Fibroblast of the conjunctiva (primary cell): ENCODE data around the gene TNS3.
"Not testable (repeated sequence)": the region's sequence is repeated elsewhere in the genome, so short reads cannot be mapped to it uniquely, and the experiment has no call there.

Experiments used
- DNase-seq: peaks from one replicate; pipeline ENCODE4 v3.0.0-alpha.2; 2010; ENCODE audit warnings: low read depth

Gene TNS3

DNA sequence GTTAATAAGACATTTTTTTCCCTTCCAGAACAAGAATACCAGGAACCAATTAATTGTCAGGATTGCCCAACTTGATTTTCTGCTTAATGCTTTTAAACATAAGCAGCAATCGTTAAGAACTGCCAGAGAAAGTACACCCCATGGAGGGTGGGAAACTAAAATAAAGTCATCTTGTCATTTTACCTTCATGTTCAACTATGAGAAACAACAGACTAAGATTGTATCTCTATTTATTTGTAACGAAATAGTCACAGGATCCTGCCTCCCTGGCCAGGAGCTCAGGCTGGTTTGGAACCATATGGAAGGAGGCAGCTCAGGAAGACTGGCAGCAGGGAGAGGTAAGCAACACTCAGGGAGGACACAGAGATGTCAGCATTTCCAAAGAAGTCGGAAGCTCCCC lies 129.6 kb downstream of the TNS3 start:
- no peak for DNase-seq

DNA sequence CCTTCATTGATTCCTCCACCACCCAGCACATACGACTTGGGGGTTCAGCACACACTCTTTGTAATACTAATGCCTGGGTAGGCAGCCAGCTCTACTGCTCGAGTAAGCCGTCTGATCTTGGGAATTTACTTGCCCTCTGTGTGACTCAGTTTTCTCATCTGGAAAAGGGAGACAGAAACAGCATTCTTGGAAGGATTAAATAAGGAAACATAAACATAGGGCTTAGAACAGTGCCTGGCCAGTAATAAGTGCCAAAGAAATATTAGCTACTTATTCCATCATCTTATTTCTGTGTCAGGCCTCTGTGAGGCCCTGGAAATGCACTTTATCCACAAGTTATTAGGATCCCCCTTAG lies 130.1 kb downstream of the TNS3 start:
- DNase-seq: no peak

DNA sequence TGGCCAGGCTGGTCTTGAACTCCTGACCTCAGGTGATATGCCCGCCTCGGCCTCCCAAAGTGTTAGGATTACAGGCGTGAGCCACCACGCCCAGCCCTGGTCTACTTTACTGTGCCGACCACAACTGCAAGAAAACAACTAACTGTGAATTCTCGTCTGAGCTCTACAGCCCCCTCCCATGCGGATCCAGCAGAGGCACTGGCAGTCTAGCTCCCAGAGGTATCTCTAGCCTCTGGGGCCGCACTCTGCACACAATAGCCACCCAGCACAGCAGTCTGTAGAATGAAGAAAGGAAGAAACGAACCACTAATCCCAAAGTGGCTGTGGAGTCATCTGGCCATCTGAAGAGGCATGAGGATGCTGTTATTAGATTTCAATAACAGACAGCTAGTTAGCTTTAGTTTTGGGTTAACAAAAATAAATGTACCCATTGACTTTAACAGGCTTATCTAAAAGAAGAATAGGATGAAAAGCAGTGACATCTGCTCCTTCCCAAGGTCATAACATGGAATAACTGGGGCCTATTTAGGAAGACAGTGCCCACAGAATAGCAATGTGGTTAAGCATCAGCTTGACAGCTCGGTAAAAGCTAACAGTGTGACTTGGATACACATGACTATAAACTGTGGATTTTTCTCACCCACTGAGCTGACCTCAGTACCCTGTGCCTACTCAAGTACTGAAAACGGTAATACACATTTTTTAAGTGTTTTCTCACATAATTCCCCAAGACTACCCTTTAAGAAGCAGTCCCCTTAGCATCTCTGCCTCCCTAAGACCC lies 131.9 kb downstream of the TNS3 start:
- no peak for DNase-seq

DNA sequence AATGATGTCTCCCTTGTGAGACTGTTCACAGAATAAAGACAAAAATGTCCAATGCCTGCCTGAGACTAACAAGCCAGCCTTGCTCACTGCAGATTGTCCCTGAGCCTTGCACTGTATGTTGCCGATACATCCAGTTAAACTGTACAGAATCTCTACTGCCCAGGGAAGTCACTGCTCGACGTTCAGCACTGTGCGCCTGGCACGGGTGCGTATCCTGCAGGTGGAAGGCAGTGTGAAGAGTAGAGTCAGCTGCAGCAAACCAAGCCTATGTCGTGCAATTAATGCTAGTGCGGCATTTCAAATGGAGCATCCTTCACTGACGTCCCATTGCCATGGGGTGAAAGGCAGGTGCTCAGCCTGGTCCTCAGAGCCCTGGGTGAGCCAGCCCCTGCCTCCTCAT lies 132.9 kb downstream of the TNS3 start:
- no peak for DNase-seq

DNA sequence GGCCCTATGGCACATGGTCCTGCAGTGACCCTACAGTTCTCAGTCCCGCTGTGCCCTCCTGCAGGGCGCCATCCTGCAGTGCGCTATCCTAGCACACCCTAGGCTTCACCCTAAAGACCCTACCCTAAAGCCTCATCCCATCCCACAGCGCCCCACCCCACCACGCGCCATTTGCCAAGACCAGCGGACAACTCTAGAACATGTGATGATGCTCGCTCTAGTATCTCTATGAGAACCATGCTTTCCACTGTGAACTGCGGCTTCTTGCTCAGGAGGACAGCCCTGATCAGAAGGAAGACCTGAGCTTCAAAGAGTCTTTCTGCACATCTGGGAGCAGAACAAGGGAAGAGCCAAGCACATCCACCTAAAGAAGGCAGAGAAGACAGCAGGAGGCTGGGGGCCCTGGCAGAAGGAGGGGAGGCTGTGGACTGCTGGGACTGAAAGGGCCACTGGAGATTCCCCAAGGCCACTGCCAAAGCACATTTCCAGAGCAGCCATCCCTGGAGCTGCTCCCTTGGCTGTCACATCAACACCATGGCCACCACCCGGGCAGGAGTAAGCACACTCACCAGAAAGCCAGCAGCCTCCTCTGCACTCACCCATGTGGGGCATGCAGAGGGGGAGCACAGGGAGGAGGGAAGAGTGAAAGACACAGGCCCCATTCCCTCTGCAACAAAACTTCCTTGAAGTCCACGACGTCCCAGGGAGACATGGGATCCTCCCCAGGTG lies 134.1 kb downstream of the TNS3 start:
- DNase-seq: no peak

DNA sequence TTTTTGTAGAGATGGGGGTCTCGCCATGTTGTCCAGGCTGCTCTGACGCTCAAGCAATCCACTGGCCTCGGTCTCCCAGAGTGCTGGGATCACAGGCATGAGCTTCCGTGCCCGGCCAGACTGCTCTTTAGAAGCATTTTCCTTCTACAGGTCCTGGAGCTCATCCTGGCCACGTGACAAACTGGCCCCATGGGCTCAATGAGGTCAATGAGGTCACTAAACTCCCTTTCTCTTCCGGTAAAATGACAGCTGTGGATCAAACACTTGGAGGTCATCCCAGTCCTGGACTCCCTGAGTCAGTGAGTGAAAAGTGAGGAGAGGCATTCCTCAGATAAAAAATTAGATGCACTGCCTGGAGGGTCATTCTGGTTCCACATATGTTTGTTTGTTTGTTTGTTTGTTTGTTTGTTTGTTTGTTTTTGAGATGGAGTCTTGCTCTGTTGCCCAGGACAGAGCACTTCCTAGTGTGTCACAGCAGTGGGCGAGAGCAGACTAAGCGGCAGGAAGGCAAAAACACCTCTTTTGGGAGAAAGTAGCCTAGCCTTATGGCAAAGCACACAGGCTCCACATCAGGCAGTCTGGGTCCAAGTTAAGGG lies 134.9 kb downstream of the TNS3 start:
- DNase-seq: no peak

DNA sequence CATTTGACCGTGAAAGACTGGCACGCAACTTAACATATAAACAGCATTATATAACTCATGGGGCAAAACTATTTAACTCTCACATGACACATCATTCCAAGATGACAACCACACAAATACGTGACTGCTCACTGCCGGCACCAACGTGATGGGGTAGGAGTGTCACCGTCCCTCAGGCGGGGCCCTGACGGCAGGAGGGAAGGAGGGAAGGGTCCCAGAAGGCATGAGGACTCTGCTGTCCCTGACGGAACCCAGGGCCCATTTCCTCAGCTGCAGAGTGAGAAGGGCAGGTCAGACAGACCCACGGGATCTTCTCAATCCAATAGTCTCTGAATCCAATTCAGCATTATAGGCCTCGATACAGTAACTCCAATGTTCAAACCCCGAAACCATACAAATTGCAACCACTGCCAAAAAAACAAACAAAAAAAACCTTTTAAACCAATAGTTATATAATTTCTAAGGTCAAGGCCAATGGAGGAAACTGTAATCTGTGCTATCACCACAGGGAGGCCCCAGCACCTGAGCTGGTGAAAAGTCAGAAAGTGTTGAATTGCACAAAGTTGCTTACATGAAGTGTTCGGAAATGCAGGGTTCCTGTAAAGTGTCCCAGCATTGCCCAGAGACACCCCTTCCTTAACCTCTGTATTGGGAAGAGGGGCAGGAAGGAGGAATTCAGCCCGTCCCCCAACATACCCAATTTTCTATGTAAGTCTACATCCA lies 137.4 kb downstream of the TNS3 start:
- DNase-seq: peak; percentile 10

DNA sequence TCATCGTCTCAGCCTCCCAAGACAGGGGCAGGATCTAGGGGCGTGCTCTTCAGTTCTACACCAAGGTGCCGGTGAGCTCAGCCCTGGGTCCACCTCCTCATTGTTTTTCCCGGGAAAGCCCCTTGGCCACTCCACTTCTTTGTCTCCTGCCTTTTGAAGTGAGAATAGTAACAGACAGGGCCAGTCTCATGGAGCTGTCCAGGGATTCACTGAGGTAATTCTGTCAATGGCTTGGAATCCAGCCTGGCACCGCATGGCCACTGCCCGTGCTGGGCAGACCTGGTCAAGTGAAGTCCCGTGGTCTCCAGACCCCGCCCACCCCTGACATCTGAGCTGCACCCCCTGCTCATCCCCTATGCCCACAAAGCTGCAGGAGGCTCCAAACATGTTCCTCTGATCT lies 138.9 kb downstream of the TNS3 start:
- DNase-seq: no peak

DNA sequence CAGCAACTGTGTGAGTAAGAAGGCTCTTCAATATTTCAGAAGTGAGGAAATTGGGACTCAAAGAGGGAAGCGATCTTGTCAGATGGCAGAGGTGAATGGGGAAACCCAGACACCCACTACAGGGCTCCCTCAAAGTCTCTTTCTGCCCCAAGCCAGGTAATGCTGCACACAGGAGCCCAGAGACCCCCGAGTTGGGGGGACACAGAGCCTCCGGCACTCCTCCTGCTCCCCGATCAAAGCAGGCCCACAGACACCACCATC lies 139.4 kb downstream of the TNS3 start:
- no peak for DNase-seq

DNA sequence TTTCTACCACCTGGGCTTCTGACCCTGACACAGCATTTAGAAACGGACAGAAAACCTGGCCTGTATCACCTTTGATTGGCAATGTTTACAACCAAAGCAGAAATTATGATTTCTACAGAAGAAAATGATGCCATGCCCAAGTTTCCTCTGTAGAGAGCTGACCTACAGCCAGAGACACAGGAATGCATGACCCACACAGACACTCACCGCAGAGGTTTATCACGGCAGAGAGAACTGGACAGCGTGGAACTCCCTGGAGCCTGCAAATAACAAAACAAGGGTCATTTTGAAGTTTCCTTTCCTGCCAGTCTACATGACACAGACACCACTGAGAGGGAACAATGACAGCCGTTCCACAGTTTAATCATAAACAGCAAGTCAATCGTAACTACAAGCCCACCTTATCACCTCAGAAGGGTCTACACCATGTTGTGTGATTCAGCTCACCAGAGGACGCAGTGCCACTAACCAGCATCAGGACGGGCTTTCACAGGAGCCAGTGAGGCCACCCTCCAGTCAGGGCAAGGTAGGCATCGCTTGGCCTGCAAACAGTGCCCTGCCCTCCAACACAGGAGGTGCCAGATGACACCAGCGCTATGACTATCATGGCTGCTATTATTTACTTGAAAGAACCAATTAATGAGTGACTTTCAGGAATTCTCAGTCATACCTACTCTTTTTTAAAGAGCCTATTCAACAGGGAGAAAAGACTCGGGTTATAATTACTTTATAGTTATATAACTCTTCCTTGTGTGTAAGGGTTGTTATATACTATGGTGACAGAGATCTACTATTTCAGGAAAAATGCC lies 139.9 kb downstream of the TNS3 start:
- DNase-seq: no peak

DNA sequence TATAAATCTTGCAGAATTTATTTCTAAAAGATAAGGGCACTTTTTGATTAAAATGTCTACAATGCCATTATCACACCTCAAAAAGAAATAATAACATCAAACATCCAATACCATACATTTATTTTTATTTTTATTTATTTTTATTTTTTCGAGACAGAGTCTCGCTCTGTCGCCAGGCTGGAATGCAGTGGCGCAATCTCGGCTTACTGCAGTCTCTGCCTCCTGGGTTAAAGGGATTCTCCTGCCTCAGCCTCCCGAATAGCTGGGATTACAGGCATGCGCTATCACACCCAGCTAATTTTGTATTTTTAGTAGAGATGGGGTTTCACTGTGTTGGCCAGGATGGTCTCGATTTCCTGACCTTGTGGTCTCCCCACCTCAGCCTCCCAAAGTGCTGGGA lies 140.9 kb downstream of the TNS3 start:
- DNase-seq: not testable (repeated sequence)

DNA sequence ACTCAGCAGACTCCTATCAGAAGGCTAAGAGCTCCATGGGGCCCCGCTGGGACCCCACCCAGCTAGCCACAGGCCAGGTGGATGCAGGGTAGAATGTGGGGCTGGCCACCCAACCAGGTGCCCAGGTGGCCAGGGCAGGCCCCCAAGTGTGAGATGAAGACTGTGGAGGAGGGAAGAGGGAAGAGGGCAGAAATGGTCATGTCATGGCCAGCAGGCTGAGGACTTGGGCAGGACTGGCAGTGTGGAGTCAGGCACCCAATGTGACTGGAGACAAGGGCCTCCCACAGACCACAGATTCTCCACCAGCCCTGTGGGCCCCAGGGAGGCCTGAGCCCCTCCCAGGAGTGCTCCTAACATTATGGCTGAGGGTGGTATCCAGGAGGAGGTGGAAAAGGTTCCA lies 141.6 kb downstream of the TNS3 start:
- DNase-seq: no peak

DNA sequence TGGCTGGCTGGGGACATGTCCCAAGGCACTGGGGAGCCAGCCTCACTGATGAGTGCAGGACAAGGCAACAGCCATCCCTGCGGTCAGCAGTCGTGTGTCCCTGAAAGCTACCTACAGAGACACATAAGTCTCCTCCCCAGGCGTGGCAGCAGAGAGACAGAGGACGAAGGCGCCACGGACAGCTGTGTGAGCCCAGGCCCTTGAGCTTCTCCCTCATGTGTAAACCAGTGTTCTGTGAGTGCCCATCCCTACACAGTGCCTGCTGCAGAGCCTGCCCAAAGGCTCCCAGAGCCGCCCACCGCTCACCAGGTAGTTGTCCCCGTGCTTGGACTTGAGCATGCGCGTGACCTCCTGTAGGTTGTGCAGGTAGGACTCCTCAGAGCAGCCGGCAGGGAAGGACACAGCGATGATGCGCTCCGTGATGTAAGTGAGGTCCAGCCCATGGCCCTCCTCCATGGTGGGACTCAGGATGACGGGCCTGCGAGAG lies 142.7 kb downstream of the TNS3 start:
- DNase-seq: no peak

DNA sequence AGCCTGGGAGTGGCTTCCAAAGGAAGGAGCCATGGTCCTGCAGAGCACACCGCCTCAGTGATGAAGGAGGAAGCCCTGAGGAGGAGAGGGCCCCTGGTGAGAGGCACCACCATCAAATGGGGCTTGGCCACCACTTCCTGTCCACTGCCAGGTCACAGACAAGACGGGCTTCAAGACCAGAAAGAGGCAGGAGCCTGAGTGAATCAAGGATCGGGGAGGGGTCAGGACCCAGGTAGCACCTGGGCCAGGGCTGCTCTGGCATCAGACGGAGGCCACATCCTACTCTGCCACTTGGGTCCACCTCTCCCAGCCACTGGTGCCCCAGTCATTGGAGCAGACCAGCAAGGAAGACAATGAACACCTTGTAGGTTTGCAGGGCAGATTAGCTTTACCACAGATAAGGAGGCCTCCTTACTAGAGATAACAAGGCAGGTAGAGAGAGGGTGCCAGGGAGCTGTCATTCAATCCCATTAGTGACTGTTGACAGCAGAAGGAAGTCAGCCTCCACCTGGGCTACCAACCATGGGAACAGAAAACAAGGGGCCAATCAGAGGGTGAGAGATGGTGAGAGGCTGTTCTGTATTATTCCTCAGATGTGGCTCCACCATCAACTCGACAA lies 143.4 kb downstream of the TNS3 start:
- no peak for DNase-seq

DNA sequence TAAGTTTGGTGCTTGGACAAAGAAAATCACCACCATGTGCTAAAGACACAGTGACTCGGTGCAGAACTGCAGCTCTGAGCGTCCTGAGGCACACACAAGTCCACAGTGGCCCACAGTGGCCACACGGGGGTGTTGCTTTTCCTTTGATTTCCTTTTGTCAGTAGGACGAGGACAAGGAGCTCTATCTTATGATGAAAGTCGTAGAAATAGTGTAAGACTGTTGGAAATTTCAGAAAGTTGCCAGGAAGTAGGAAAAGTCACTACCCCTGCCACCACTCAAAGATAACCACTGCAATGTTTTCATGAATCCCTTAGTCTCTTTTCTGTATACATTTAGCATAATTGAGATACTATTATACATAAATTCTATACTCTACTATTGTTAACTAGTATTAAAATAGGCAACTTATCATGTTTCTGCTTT lies 146.0 kb downstream of the TNS3 start:
- peak; percentile 92 for DNase-seq

DNA sequence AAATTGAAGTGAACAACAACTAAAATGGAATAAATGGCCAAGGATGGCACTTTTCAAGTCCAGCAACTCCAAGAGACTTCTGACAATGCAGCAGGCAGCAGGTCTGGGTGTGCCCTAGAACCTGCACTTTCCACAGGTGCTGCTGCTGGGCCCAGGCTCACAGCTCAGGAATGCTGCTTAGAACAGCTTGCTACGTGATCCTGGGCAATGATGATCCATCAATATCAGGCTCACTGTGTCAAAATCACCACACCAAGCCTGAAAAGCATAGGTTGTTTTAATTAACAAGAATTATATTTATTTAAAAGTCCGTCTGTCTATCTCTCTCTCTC lies 148.4 kb downstream of the TNS3 start:
- no peak for DNase-seq

DNA sequence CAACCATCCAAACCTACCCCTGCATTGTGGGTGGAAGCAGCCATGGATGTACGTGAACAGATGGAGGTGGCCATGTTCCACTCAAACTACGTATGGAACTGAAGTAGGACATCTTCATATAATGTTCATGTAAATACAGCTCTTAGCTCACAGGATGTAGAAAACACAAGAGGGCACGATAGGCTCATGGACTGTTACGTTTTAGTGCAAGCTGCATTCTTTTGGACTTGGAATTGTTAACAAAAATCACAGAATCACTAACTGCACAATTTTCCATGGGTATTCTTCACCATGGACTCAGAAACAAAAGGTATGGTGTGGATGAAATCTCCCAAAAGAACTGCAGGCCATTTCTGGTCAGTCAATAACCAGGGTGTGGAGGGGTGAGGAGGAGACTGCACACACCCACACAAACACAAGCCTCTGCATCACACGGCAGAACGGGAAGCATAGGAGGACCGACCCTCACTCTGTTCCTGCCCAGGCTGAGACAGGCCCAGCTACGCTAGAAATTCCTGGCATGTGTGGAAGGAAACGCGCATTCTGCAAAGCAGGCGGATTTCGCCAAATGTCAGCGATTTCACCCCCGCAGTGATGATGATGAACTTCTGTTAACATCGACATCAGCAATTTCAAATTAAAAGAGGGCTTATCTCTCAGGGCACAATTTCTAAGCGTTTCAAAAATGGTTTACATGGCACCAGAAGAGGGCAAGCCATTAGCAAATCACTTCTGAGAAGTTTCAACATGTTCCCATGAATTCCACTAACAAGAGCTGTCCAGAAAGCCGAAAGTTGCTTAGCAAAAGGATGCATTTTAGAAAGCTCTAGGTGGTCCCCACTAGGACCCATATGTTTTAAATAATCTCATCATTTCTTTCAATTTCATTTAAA lies 149.0 kb downstream of the TNS3 start:
- no peak for DNase-seq

DNA sequence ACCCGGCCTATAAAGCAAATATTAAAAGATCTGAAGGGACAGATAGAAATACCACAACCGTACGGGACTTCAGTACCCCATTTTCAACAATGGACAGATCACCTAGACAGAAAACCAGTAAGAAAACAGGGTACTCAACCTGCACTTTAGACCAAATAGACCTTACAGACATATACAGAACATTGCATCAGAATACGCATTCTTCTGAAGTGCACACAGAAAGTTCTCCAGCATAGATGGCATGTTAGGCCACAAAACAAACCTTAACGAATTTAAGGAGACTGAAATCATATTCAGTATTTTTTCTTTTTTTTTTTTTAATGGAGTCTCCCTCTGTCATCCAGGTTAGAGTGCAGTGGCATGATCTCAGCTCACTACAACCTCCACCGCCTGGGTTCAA lies 151.5 kb downstream of the TNS3 start:
- no peak for DNase-seq

DNA sequence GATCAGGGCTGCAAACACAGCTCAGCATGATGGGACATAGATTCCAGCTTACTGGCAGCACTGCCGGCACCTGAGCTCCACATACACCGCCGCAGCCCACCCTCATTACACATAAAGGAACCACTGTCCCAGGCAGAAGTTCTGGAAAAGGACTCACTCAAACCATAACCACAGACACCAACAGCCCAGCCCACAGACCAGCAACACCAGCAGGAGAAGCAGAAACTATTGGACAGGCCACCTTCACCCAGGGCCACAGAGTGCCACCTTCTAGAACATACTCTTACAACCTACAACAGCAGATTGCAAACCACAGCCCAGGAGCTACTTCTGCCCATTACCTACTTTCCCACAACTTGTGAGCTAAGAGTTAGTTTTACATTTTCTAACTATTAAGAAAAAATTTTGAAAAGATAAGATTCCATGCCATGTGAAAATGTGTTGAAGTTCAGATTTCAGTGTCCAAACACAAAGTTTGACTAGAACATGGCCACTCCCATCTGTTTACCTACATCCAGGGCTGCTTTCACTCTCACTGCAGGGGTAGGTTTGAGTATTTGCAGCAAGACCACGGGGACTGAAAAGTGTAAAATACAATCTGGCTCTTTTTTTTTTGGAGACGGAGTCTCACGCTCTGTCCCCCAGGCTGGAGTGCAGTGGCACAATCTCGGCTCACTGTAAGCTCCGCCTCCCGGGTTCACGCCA lies 153.0 kb downstream of the TNS3 start:
- DNase-seq: no peak
